Measurements from ENCODE around the gene CCN2.

DNA sequence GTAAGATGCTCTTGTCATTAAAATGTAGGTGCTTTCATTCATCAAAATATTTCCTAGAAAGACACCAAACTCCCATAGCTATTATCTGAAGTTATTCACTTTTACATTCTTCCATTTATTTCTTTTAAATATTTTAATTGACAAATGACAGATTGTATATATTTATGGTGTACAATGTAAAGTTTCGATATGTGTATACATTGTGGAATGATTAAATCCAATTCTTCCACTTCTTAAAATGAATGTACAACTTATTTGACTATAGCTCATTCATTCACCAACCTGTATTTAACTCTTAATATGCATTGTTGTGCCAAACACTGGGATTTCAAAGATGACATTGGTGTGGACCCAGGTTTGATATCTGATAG is 41.0 kb downstream of the CCN2 start:
- TF ChIP-seq, protein P1, sequence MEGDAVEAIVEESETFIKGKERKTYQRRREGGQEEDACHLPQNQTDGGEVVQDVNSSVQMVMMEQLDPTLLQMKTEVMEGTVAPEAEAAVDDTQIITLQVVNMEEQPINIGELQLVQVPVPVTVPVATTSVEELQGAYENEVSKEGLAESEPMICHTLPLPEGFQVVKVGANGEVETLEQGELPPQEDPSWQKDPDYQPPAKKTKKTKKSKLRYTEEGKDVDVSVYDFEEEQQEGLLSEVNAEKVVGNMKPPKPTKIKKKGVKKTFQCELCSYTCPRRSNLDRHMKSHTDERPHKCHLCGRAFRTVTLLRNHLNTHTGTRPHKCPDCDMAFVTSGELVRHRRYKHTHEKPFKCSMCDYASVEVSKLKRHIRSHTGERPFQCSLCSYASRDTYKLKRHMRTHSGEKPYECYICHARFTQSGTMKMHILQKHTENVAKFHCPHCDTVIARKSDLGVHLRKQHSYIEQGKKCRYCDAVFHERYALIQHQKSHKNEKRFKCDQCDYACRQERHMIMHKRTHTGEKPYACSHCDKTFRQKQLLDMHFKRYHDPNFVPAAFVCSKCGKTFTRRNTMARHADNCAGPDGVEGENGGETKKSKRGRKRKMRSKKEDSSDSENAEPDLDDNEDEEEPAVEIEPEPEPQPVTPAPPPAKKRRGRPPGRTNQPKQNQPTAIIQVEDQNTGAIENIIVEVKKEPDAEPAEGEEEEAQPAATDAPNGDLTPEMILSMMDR (IDR thresholded peaks at IDR 0.05 in 2 of 3, conservative IDR thresholded peaks at IDR 0.05 in 1 of 3; ENCODE audit: borderline replicate concordance in 1 of 3, insufficient read depth in 1 of 3, low read depth in 2 of 3, low read length in 2 of 3) = no peak
- TF ChIP-seq EZH2 (IDR thresholded peaks at IDR 0.05) (no peak), EZH2phosphoT487 (IDR thresholded peaks at IDR 0.05; ENCODE audit: borderline replicate concordance) (no peak), POLR2AphosphoS5 (IDR thresholded peaks at IDR 0.05; ENCODE audit: low read depth, low read length) (no peak), ZFX (IDR thresholded peaks at IDR 0.05) (no peak), POLR2A (IDR thresholded peaks at IDR 0.05; ENCODE audit: borderline replicate concordance, extremely low read depth, insufficient read depth, insufficient read length) (no peak), ATF3 (IDR thresholded peaks at IDR 0.05) (no peak), CEBPB (IDR thresholded peaks at IDR 0.05; ENCODE audit: low read depth) (no peak), YY1 (IDR thresholded peaks at IDR 0.05; ENCODE audit: extremely low read depth, insufficient replicate concordance, low read depth, low read length) (no peak), SIN3A (IDR thresholded peaks at IDR 0.05; ENCODE audit: low read depth) (no peak)
- TF ChIP-seq, protein P2, sequence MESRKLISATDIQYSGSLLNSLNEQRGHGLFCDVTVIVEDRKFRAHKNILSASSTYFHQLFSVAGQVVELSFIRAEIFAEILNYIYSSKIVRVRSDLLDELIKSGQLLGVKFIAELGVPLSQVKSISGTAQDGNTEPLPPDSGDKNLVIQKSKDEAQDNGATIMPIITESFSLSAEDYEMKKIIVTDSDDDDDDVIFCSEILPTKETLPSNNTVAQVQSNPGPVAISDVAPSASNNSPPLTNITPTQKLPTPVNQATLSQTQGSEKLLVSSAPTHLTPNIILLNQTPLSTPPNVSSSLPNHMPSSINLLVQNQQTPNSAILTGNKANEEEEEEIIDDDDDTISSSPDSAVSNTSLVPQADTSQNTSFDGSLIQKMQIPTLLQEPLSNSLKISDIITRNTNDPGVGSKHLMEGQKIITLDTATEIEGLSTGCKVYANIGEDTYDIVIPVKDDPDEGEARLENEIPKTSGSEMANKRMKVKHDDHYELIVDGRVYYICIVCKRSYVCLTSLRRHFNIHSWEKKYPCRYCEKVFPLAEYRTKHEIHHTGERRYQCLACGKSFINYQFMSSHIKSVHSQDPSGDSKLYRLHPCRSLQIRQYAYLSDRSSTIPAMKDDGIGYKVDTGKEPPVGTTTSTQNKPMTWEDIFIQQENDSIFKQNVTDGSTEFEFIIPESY (IDR thresholded peaks at IDR 0.05; ENCODE audit: extremely low read depth, insufficient replicate concordance, low read length) = no peak
